Dendritic cell treated with granulocyte-macrophage colony-stimulating factor and Interleukin-4, amounts not matched to agents 40 ng/mL and 50 ng/mL, for 4 days (primary cell): ENCODE data around the gene PDP2.
A peak's percentile ranks its signal among the peaks of the same experiment; 100 is the strongest.

Source experiments
- H3K27ac Mint-ChIP-seq: one replicate; pipeline ENCODE4 v1.8.0; 2022; ENCODE audit warnings: mild to moderate bottlenecking, mixed read lengths
- H3K27me3 Mint-ChIP-seq: one replicate; pipeline ENCODE4 v1.8.0; 2022; ENCODE audit warnings: mild to moderate bottlenecking, mixed read lengths
- H3K36me3 Mint-ChIP-seq: one replicate; pipeline ENCODE4 v1.8.0; 2022; ENCODE audit warnings: low read depth, mixed read lengths
- H3K4me1 Mint-ChIP-seq: one replicate; pipeline ENCODE4 v1.8.0; 2022; ENCODE audit warnings: low read depth, mixed read lengths
- H3K4me3 Mint-ChIP-seq: one replicate; pipeline ENCODE4 v1.8.0; 2022; ENCODE audit warnings: mild to moderate bottlenecking, moderate library complexity, mixed read lengths
- H3K9me3 Mint-ChIP-seq: one replicate; pipeline ENCODE4 v1.8.0; 2022; ENCODE audit warnings: mixed read lengths
- intact Hi-C: fragments of 100-400 bp; cut with micrococcal nuclease; formaldehyde crosslinking; loops from one replicate; pipeline ENCODE4 v1.15.0; 2022

Gene PDP2

GRCh38 chr16:66919569-66920298 is 39.4 kb downstream of the PDP2 start:
- intact Hi-C loops: no loop called here
- Mint-ChIP-seq H3K27me3 (peaks cover 69% of the 10 kb centered on the region), H3K9me3 (no peaks in the 10 kb centered on the region), H3K27ac (no peak overlapping the region), H3K4me3 (no peak overlapping the region), H3K36me3 (no peaks in the 10 kb centered on the region), H3K4me1 (peaks cover 7% of the 10 kb centered on the region)

- Mint-ChIP-seq H3K4me1 (peaks cover 10% of the 10 kb centered on the region), H3K36me3 (no peaks in the 10 kb centered on the region), H3K9me3 (no peaks in the 10 kb centered on the region), H3K4me3 (no peak overlapping the region), H3K27me3 (peaks cover 70% of the 10 kb centered on the region), H3K27ac (no peak overlapping the region)
- intact Hi-C loops: no loop called here
Observed at GRCh38 chr16:66920299-66920590, 39.9 kb downstream of the PDP2 start.

GRCh38 chr16:66920924-66921680 is 40.8 kb downstream of the PDP2 start:
- Mint-ChIP-seq H3K4me3 (no peak overlapping the region), H3K27ac (no peak overlapping the region)
- intact Hi-C loops: no loop called here

GRCh38 chr16:66921729-66922450 is 41.6 kb downstream of the PDP2 start:
- no peaks in the 10 kb centered on the region for H3K9me3 Mint-ChIP-seq
- no peak overlapping the region for H3K27ac Mint-ChIP-seq
- peaks cover 78% of the 10 kb centered on the region for H3K27me3 Mint-ChIP-seq
- no peaks in the 10 kb centered on the region for H3K36me3 Mint-ChIP-seq
- H3K4me1 Mint-ChIP-seq: peaks cover 26% of the 10 kb centered on the region
- intact Hi-C loops: no loop called here
- no peak overlapping the region for H3K4me3 Mint-ChIP-seq

More at GRCh38 chr16:66920924-66921680, 40.8 kb downstream of the PDP2 start:
- H3K27me3 Mint-ChIP-seq: peaks cover 73% of the 10 kb centered on the region
- no peaks in the 10 kb centered on the region for H3K36me3 Mint-ChIP-seq
- H3K4me1 Mint-ChIP-seq: peaks cover 18% of the 10 kb centered on the region
- no peaks in the 10 kb centered on the region for H3K9me3 Mint-ChIP-seq

GRCh38 chr16:66923247-66923731 is 43.0 kb downstream of the PDP2 start:
- no peak overlapping the region for H3K27ac Mint-ChIP-seq
- intact Hi-C loops: no loop called here
- peaks cover 40% of the 10 kb centered on the region for H3K4me1 Mint-ChIP-seq
- H3K36me3 Mint-ChIP-seq: no peaks in the 10 kb centered on the region
- H3K27me3 Mint-ChIP-seq: peaks cover 80% of the 10 kb centered on the region
- H3K4me3 Mint-ChIP-seq: no peak overlapping the region
- H3K9me3 Mint-ChIP-seq: no peaks in the 10 kb centered on the region

GRCh38 chr16:66923866-66924265 is 43.6 kb downstream of the PDP2 start:
- no peaks in the 10 kb centered on the region for H3K36me3 Mint-ChIP-seq
- intact Hi-C loops: no loop called here

GRCh38 chr16:66924527-66925321 is 44.4 kb downstream of the PDP2 start:
- Mint-ChIP-seq H3K4me3 (peak overlapping the region; percentile 30), H3K9me3 (no peaks in the 10 kb centered on the region), H3K4me1 (peaks cover 43% of the 10 kb centered on the region), H3K36me3 (no peaks in the 10 kb centered on the region), H3K27me3 (peaks cover 69% of the 10 kb centered on the region), H3K27ac (no peak overlapping the region)
- intact Hi-C loops: loop anchor here (5.0 kb wide), 1 partner anchor 42 kb away; the partner anchor contains the start of gene PDP2

More at GRCh38 chr16:66923866-66924265, 43.6 kb downstream of the PDP2 start:
- Mint-ChIP-seq H3K4me3 (no peak overlapping the region), H3K4me1 (peaks cover 43% of the 10 kb centered on the region), H3K27me3 (peaks cover 77% of the 10 kb centered on the region), H3K9me3 (no peaks in the 10 kb centered on the region), H3K27ac (no peak overlapping the region)

GRCh38 chr16:66925322-66925840 is 45.1 kb downstream of the PDP2 start, which contains the start of gene RRAD:
Gene RRAD (minus strand): TSS chr16:66925535. CDS start chr16:66925179, 356 bp downstream.
- no peaks in the 10 kb centered on the region for H3K9me3 Mint-ChIP-seq
- H3K27me3 Mint-ChIP-seq: peaks cover 63% of the 10 kb centered on the region
- intact Hi-C loops: loop anchor here (5.0 kb wide), 1 partner anchor 43 kb away; the partner anchor contains the start of gene PDP2
- H3K4me1 Mint-ChIP-seq: peaks cover 43% of the 10 kb centered on the region
- peak within 1 kb of the TSS; percentile 42 for H3K27ac Mint-ChIP-seq
- H3K36me3 Mint-ChIP-seq: no peaks in the 10 kb centered on the region
- H3K4me3 Mint-ChIP-seq: peak within 1 kb of the TSS; percentile 48

GRCh38 chr16:66926171-66926947 is 46.0 kb downstream of the PDP2 start:
- Mint-ChIP-seq H3K4me1 (peaks cover 43% of the 10 kb centered on the region), H3K4me3 (no peak overlapping the region), H3K36me3 (no peaks in the 10 kb centered on the region), H3K27ac (peak overlapping the region; percentile 48), H3K27me3 (peaks cover 57% of the 10 kb centered on the region), H3K9me3 (no peaks in the 10 kb centered on the region)
- intact Hi-C loops: loop anchor here (5.0 kb wide), 1 partner anchor 44 kb away; the partner anchor contains the start of gene PDP2

GRCh38 chr16:66926961-66927436 is 46.7 kb downstream of the PDP2 start:
- H3K4me3 Mint-ChIP-seq: no peak overlapping the region
- H3K27me3 Mint-ChIP-seq: peaks cover 50% of the 10 kb centered on the region
- peak overlapping the region; percentile 48 for H3K27ac Mint-ChIP-seq
- peaks cover 47% of the 10 kb centered on the region for H3K4me1 Mint-ChIP-seq
- H3K36me3 Mint-ChIP-seq: peaks cover 5% of the 10 kb centered on the region
- intact Hi-C loops: loop anchor here (5.0 kb wide), 1 partner anchor 45 kb away; the partner anchor contains the start of gene PDP2
- H3K9me3 Mint-ChIP-seq: no peaks in the 10 kb centered on the region

GRCh38 chr16:66927918-66928649 is 47.8 kb downstream of the PDP2 start:
- peak overlapping the region; percentile 48 for H3K27ac Mint-ChIP-seq
- no peaks in the 10 kb centered on the region for H3K9me3 Mint-ChIP-seq
- H3K4me3 Mint-ChIP-seq: no peak overlapping the region
- intact Hi-C loops: loop anchor here (5.0 kb wide), 1 partner anchor 46 kb away; the partner anchor contains the start of gene PDP2
- peaks cover 42% of the 10 kb centered on the region for H3K27me3 Mint-ChIP-seq
- H3K4me1 Mint-ChIP-seq: peaks cover 58% of the 10 kb centered on the region
- peaks cover 16% of the 10 kb centered on the region for H3K36me3 Mint-ChIP-seq
